Adrenal gland (tissue), 5 donors: ENCODE data around the gene COL16A1.

Experiments used
- CTCF ChIP-seq, 6 experiments: fragments of 450-650 bp in 4 of 6; fragments of 200-600 bp in 2 of 6; sonication (generic) in 1 of 6; IDR thresholded peaks; 1 replicate in 5 of 6; 2 replicates in 1 of 6; pipeline versions ENCODE4 v1.5.1 to v1.8.0; 2016 to 2021; ENCODE audit warnings: antibody characterized with exemption in 6 of 6, mild to moderate bottlenecking in 2 of 6, moderate library complexity in 1 of 6
- POLR2A ChIP-seq, 2 donors: fragments of 450-650 bp; IDR thresholded peaks; one replicate each; pipeline ENCODE4 v1.6.1; 2017; ENCODE audit warnings: antibody characterized with exemption in 2 of 2, mild to moderate bottlenecking in 2 of 2, moderate library complexity in 1 of 2
- donor health status: DM: no; HTN: no; CAD: no.

GRCh38 chr1:31749785-31750735, 46.2 kb upstream of the COL16A1 start:
- TF ChIP-seq CTCF (IDR thresholded peaks at IDR 0.05) (no peak), POLR2A (IDR thresholded peaks at IDR 0.05) (no peak)
